Lung (tissue), 12 donors: ENCODE measurements around the gene CATSPER1. TPM values are rescaled to one million over a fixed set of nuclear protein-coding genes. Genes with fewer than 3 reads are reported as not detected.

ENCODE experiments used
- ATAC-seq: fragments of 200-7000 bp; cut with Tn5 transposase; one replicate; pipeline ENCODE4 v1.9.1; 2020; ENCODE audit warnings: moderate number of reproducible peaks; ENCODE audit not compliant: insufficient read depth, low FRiP score
- DNase-seq, 3 donors: peaks; one replicate each; pipeline ENCODE4 v3.0.0-alpha.2; 2013 to 2017
- H3K27ac ChIP-seq, 2 donors: one replicate each; pipeline ENCODE4 v1.5.1; 2013; ENCODE audit warnings: mild to moderate bottlenecking in 2 of 2, moderate library complexity in 2 of 2, control low read depth in 1 of 2, inconsistent platforms in 1 of 2, low read depth in 1 of 2, low read length in 1 of 2
- H3K27me3 ChIP-seq, 3 donors: one replicate each; pipeline ENCODE4 v1.5.1; 2013; ENCODE audit warnings: low read length in 2 of 3; ENCODE audit not compliant: control insufficient read depth in 3 of 3, insufficient read depth in 3 of 3
- H3K36me3 ChIP-seq, 4 donors: one replicate each; pipeline ENCODE4 v1.5.1; 2013; ENCODE audit warnings: low read length in 4 of 4, mild to moderate bottlenecking in 1 of 4, moderate library complexity in 1 of 4; ENCODE audit not compliant: control insufficient read depth in 4 of 4, insufficient read depth in 4 of 4
- H3K4me1 ChIP-seq, 5 donors: one replicate each; pipeline ENCODE4 v1.5.1; 2013; ENCODE audit warnings: low read length in 5 of 5, mild to moderate bottlenecking in 2 of 5, moderate library complexity in 1 of 5; ENCODE audit not compliant: control insufficient read depth in 5 of 5, insufficient read depth in 5 of 5
- H3K4me3 ChIP-seq: one replicate; pipeline ENCODE4 v1.5.1; 2013; ENCODE audit warnings: mild to moderate bottlenecking, control low read depth, moderate library complexity
- H3K9ac ChIP-seq, 2 donors: one replicate each; pipeline ENCODE4 v1.5.1; 2013; ENCODE audit warnings: low read length in 2 of 2, control low read depth in 1 of 2; ENCODE audit not compliant: insufficient read depth in 1 of 2
- H3K9me3 ChIP-seq, 4 donors: one replicate each; pipeline ENCODE4 v1.5.1; 2013; ENCODE audit warnings: low read length in 3 of 4, mild to moderate bottlenecking in 1 of 4, moderate library complexity in 1 of 4; ENCODE audit not compliant: control insufficient read depth in 4 of 4, insufficient read depth in 3 of 4
- CTCF ChIP-seq: IDR thresholded peaks from 2 replicates; pipeline ENCODE4 v1.5.1; 2012; ENCODE audit warnings: mild to moderate bottlenecking; ENCODE audit errors: control extremely low read depth, extremely low read depth
- WGBS, 2 donors: extraction: QIAGEN DNeasy Blood & Tissue Kit; methylation state at CpG; one replicate each; pipeline ENCODE4 v1.1.7; 2013; 5-methylcytosine and 5-hydroxymethylcytosine counted together
- polyA plus RNA-seq, 2 donors: library from polyadenylated mRNA; stranded (reverse); fragments of 200-250 nt; gene quantifications; one replicate each; pipeline ENCODE4 v1.2.1, GENCODE V29; 2013
- total RNA-seq, 2 donors: library from RNA; depleted of rRNA in 1 of 2; stranded (reverse); fragments of >200 nt in 1 of 2; gene quantifications; one replicate each; pipeline ENCODE4 v1.2.1, GENCODE V29; 2014 to 2021
- donor health status: control.
- donor health status: control.
- donor health status: Bipolar disorder and iron deficiency.
- donor health status: healthy.
- donor health status: DM: yes; HTN: yes; CAD: no.

The CATSPER1 gene
- total and polyA plus RNA-seq, 4 donors: 2.9 to 3.3 (median 3.1) TPM; not detected in 1

- Histone ChIP-seq H3K27ac (peak overlapping the region in 1 of 2 donors; percentile 38), H3K4me1 (peaks cover 0 to 9% (median 0%) of the 10 kb centered on the region in 5 donors), H3K9ac (no peak overlapping the region), H3K36me3 (no peaks in the 10 kb centered on the region), H3K27me3 (peaks cover 0 to 24% (median 20%) of the 10 kb centered on the region in 3 donors), H3K9me3 (no peaks in the 10 kb centered on the region), H3K4me3 (no peak overlapping the region)
- no peak for DNase-seq
- no peak for TF ChIP-seq CTCF
- ATAC-seq: no peak
- 76 to 85% methylated on average over 6 of the region's 6 CpGs for WGBS, 2 donors
These were observed 11.3 kb downstream of the CATSPER1 start for GRCh38 chr11:66014804-66015453.

- no peak overlapping the region for H3K4me3 ChIP-seq
- peaks cover 0 to 9% (median 0%) of the 10 kb centered on the region in 5 donors for H3K4me1 ChIP-seq
- no peak for DNase-seq
- ATAC-seq: no peak
- 79 to 85% methylated on average over 7 of the region's 7 CpGs for WGBS, 2 donors
- TF ChIP-seq CTCF: no peak
- H3K9ac ChIP-seq: no peak overlapping the region
- H3K27ac ChIP-seq: peak overlapping the region in 1 of 2 donors; percentile 6
- no peaks in the 10 kb centered on the region for H3K9me3 ChIP-seq
- H3K27me3 ChIP-seq: peaks cover 0 to 24% (median 20%) of the 10 kb centered on the region in 3 donors
- no peaks in the 10 kb centered on the region for H3K36me3 ChIP-seq
These were observed 12.5 kb downstream of the CATSPER1 start for GRCh38 chr11:66013762-66014100.

GRCh38 chr11:66012946-66013761 lies 13.1 kb downstream of the CATSPER1 start:
- Histone ChIP-seq H3K36me3 (no peaks in the 10 kb centered on the region), H3K4me1 (peaks cover 0 to 9% (median 0%) of the 10 kb centered on the region in 5 donors), H3K9ac (no peak overlapping the region), H3K27me3 (peaks cover 0 to 24% (median 20%) of the 10 kb centered on the region in 3 donors), H3K4me3 (no peak overlapping the region), H3K9me3 (no peaks in the 10 kb centered on the region), H3K27ac (peak overlapping the region in 1 of 2 donors; percentile 15)
- WGBS, 2 donors: 33 to 43% methylated on average over 12 of the region's 12 CpGs
- no peak for ATAC-seq
- no peak for TF ChIP-seq CTCF
- no peak for DNase-seq
